Stimulated activated naive CD8-positive, alpha-beta T cell treated with anti-CD3 and anti-CD28 coated beads, Interleukin-15, amount 100 ng/mL, for 72 hours (primary cell): ENCODE measurements around the gene PLAGL1.

Experiments
- ATAC-seq: fragments of 150-1000 bp; cut with Tn5 transposase; 2 replicates; pipeline ENCODE4 v1.10.0; 2021; ENCODE audit warnings: mild to moderate bottlenecking, moderate library complexity
- DNase-seq, 2 donors: peaks; one replicate each; pipeline ENCODE4 v3.0.0; 2021 to 2022
- H3K27ac Mint-ChIP-seq, 2 donors: one replicate each; pipeline ENCODE4 v1.8.0; 2022; ENCODE audit warnings: mild to moderate bottlenecking in 2 of 2, mixed read lengths in 2 of 2, moderate library complexity in 2 of 2
- H3K27me3 Mint-ChIP-seq: one replicate; pipeline ENCODE4 v1.8.0; 2022; ENCODE audit warnings: mixed read lengths
- H3K4me1 Mint-ChIP-seq: one replicate; pipeline ENCODE4 v1.8.0; 2022; ENCODE audit warnings: mild to moderate bottlenecking, mixed read lengths
- H3K4me3 Mint-ChIP-seq, 2 donors: one replicate each; pipeline ENCODE4 v1.8.0; 2022; ENCODE audit warnings: mild to moderate bottlenecking in 2 of 2, mixed read lengths in 2 of 2, moderate library complexity in 1 of 2
- H3K9me3 Mint-ChIP-seq, 2 donors: one replicate each; pipeline ENCODE4 v1.8.0; 2022; ENCODE audit warnings: mixed read lengths in 2 of 2

PLAGL1 gene

GRCh38 chr6:143961886-143962878, 45.9 kb downstream of the PLAGL1 start:
- Mint-ChIP-seq H3K27me3 (no peaks in the 10 kb centered on the region), H3K27ac (no peak overlapping the region), H3K4me3 (no peak overlapping the region), H3K9me3 (no peaks in the 10 kb centered on the region), H3K4me1 (no peaks in the 10 kb centered on the region)
- DNase-seq (no peak), ATAC-seq (no peak)

- no peak overlapping the region for H3K27ac Mint-ChIP-seq
- H3K27me3 Mint-ChIP-seq, result no peaks in the 10 kb centered on the region
- H3K9me3 Mint-ChIP-seq, result no peaks in the 10 kb centered on the region
- no peak overlapping the region for H3K4me3 Mint-ChIP-seq
- ATAC-seq (no peak), DNase-seq (no peak)
- H3K4me1 Mint-ChIP-seq, result no peaks in the 10 kb centered on the region
Observed at GRCh38 chr6:143961066-143961465, 47.0 kb downstream of the PLAGL1 start.

DNA sequence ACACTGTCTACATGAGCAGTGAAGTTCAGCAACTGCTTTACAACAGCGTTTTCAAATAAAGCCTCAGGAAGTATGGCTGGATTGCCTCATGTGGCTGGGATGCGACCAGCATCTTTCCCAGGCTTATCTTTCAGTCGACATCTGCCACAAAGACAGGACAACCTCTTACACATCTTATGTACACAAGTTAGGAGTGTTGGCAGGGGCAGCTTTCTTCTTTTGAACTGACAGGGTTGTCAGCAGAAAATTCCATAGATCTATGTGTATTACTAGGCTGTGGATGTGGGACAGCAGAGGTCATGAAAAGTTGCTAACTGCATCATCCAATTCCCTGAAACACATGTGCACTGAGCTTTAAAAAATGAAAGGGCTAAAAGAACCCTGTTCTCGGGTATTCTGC, 48.1 kb downstream of the PLAGL1 start:
- Mint-ChIP-seq H3K27ac (no peak overlapping the region), H3K4me3 (no peak overlapping the region), H3K27me3 (no peaks in the 10 kb centered on the region), H3K4me1 (no peaks in the 10 kb centered on the region), H3K9me3 (no peaks in the 10 kb centered on the region)
- DNase-seq (no peak), ATAC-seq (no peak)

GRCh38 chr6:143958839-143959399, 49.1 kb downstream of the PLAGL1 start:
- no peak for DNase-seq
- Mint-ChIP-seq H3K27me3 (no peaks in the 10 kb centered on the region), H3K27ac (no peak overlapping the region), H3K9me3 (no peaks in the 10 kb centered on the region), H3K4me1 (no peaks in the 10 kb centered on the region), H3K4me3 (no peak overlapping the region)
- ATAC-seq, result no peak

GRCh38 chr6:143957679-143958274, 50.3 kb downstream of the PLAGL1 start:
- peak overlapping the region in 1 of 2 donors; percentile 14 for H3K27ac Mint-ChIP-seq
- no peaks in the 10 kb centered on the region for H3K4me1 Mint-ChIP-seq
- DNase-seq (no peak), ATAC-seq (no peak)
- no peaks in the 10 kb centered on the region for H3K9me3 Mint-ChIP-seq
- no peaks in the 10 kb centered on the region for H3K27me3 Mint-ChIP-seq
- no peak overlapping the region for H3K4me3 Mint-ChIP-seq

GRCh38 chr6:143955971-143956370, 52.1 kb downstream of the PLAGL1 start:
- H3K9me3 Mint-ChIP-seq, result no peaks in the 10 kb centered on the region
- no peak for ATAC-seq

GRCh38 chr6:143953922-143954321, 54.1 kb downstream of the PLAGL1 start:
- Mint-ChIP-seq H3K27me3 (no peaks in the 10 kb centered on the region), H3K27ac (no peak overlapping the region), H3K9me3 (no peaks in the 10 kb centered on the region), H3K4me3 (no peak overlapping the region), H3K4me1 (no peaks in the 10 kb centered on the region)
- no peak for ATAC-seq
- DNase-seq, result no peak

More at GRCh38 chr6:143955971-143956370, 52.1 kb downstream of the PLAGL1 start:
- Mint-ChIP-seq H3K27me3 (no peaks in the 10 kb centered on the region), H3K4me3 (no peak overlapping the region), H3K27ac (peak overlapping the region in 1 of 2 donors; percentile 35), H3K4me1 (no peaks in the 10 kb centered on the region)
- no peak for DNase-seq

DNA sequence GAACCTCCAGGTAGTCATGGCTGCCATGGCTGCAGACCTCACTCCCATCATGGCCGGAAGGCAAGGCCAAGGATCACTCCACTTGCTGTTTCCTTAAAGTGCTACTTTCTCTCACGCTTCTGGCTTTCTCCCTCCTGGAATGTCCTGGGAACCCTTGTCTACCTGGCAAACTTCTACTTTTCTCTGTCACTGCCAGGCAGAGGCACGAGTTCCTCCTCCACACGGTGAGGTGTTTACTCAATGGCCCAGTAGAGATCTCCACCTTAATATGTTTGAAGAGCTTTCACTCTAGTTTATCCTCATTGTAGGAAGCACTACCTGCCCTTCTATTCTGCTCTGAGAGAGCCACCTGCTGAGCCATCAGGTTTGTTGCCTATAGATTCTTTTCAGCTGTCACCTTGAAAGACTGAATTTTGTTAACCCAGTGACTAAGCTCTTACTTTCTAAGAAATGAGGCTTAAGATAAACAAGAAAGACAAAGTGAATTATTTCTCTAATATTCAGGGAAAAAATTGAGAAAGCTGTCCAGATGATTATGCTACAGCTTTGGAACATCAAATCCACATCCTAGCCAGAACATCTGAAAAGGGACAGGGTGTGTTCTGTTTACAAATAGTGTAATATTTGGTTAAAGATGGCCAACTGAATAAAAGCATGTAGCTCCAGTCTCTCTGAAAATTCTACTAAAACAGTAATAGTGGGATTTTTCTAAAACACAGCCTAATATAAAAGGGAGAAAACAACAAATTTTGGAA, 54.9 kb downstream of the PLAGL1 start:
- H3K4me1 Mint-ChIP-seq, result no peaks in the 10 kb centered on the region
- no peaks in the 10 kb centered on the region for H3K9me3 Mint-ChIP-seq
- DNase-seq, result no peak
- no peak overlapping the region for H3K4me3 Mint-ChIP-seq
- no peaks in the 10 kb centered on the region for H3K27me3 Mint-ChIP-seq
- H3K27ac Mint-ChIP-seq, result no peak overlapping the region
- no peak for ATAC-seq

GRCh38 chr6:143952060-143952778, 55.8 kb downstream of the PLAGL1 start:
- Mint-ChIP-seq H3K27me3 (no peaks in the 10 kb centered on the region), H3K9me3 (peaks cover 0 to 4% of the 10 kb centered on the region in 2 donors), H3K4me3 (no peak overlapping the region), H3K4me1 (no peaks in the 10 kb centered on the region), H3K27ac (no peak overlapping the region)
- DNase-seq (no peak), ATAC-seq (no peak)

DNA sequence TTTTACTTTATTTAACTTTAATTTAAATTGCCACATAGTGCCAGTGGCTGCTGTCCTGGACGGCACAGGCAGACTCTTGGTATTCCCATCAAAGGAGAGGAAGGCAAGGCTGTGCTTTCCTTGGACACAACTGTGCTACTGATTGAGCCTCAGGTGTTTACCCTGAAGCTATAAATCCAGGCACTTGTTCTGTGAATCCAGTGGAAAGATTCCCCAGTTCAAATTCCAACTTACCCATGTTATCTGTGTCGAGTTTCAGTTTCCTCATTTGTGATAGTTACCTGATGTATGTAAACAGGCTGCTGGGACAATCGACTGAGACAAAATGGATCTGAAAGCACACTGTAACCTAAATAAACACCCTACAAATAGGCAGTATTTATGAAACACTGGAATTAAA, 57.2 kb downstream of the PLAGL1 start:
- Mint-ChIP-seq H3K9me3 (peaks cover 0 to 7% of the 10 kb centered on the region in 2 donors), H3K4me1 (no peaks in the 10 kb centered on the region), H3K27me3 (no peaks in the 10 kb centered on the region), H3K27ac (no peak overlapping the region), H3K4me3 (no peak overlapping the region)
- no peak for DNase-seq
- no peak for ATAC-seq

DNA sequence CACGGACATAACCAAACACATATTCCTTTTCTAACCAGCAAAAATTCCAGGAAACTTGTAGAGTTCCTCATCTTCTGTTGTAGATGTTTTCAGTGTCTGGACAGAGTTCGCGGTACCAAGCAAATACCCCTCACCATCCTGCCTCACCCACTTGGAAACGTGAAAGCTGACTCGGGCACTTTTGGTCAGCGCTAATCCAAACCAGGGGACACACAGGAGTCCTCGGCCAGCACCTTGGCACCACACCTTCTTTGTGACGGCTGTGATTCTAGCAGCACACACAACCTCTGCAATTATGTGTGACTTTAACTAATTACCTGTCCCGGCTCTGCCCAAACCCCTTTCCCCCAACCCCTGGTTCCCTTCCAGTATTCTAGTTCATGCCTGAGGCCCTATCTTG, 58.1 kb downstream of the PLAGL1 start:
- H3K27ac Mint-ChIP-seq, result no peak overlapping the region
- H3K4me1 Mint-ChIP-seq, result no peaks in the 10 kb centered on the region
- peaks cover 0 to 7% of the 10 kb centered on the region in 2 donors for H3K9me3 Mint-ChIP-seq
- H3K4me3 Mint-ChIP-seq, result no peak overlapping the region
- no peak for DNase-seq
- no peaks in the 10 kb centered on the region for H3K27me3 Mint-ChIP-seq
- no peak for ATAC-seq

DNA sequence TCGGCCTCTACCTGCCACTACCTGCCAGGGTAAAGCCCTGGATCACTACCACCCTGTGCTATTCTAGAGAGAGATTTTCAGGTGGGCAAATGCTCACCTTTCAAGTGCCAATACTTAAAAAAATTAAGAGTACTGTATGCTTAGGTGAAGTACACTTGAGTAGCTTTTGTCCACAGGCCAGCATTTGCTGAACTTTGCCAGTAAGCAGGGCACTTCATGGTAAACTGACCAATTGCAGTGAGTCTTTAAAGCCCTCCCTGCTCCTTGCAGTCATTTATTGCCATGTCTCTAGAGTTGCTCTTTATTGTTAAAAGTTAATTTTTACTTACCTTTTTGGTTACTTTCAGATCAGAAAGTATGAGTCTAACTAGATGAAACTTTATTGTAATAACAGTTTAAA, 58.5 kb downstream of the PLAGL1 start:
- H3K4me3 Mint-ChIP-seq, result no peak overlapping the region
- H3K27me3 Mint-ChIP-seq, result no peaks in the 10 kb centered on the region
- ATAC-seq (no peak), DNase-seq (no peak)
- H3K27ac Mint-ChIP-seq, result no peak overlapping the region
- H3K4me1 Mint-ChIP-seq, result no peaks in the 10 kb centered on the region
- H3K9me3 Mint-ChIP-seq, result peaks cover 0 to 7% of the 10 kb centered on the region in 2 donors

- ATAC-seq (no peak), DNase-seq (no peak)
- no peaks in the 10 kb centered on the region for H3K4me1 Mint-ChIP-seq
- H3K27me3 Mint-ChIP-seq, result no peaks in the 10 kb centered on the region
- H3K4me3 Mint-ChIP-seq, result no peak overlapping the region
- H3K27ac Mint-ChIP-seq, result no peak overlapping the region
- peaks cover 0 to 7% of the 10 kb centered on the region in 2 donors for H3K9me3 Mint-ChIP-seq
Observed at GRCh38 chr6:143948208-143948607, 59.9 kb downstream of the PLAGL1 start.

DNA sequence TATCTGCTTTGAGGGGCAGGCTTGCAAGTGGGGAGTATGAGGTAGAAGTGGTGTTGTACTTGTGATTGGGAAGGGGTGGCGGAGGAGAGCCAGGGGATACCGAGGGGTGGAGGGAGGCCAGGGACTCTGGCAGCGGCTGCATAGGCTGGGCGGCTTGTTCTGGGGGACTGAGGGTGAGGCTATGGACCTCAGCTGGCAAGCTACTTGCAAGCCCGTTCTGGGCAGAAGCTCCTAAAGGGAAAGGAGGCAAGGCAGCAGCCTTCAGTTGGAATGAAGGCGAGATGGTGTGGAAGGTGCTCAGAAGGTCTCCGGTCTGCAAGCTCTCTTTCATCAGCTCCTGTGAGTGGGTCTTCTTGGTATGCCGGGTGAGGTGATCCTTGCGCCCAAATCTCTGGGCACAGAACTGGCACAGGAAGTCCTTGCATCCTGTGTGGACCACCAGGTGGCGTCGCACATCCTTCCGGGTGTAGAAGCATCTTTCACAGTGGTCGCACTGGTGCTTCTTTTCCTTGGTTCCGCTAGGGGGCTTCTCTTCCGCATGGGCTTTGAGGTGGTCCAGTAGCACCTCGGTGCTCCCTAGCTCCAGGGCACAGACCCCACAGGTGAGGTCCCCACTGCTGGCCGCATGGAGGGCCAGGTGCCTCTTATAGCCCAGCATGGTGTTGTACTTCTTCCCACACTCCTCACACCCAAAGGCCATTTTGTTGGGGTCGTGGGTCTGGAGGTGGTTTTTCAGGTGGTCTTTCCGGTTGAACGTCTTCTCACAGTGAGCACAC, 66.0 kb downstream of the PLAGL1 start:
- H3K4me1 Mint-ChIP-seq, result peaks cover 22% of the 10 kb centered on the region
- peaks cover 0 to under 1% of the 10 kb centered on the region in 2 donors for H3K9me3 Mint-ChIP-seq
- ATAC-seq (peak; percentile 77), DNase-seq (peak; percentile 55 to 59)
- no peak overlapping the region for H3K27ac Mint-ChIP-seq
- no peak overlapping the region for H3K4me3 Mint-ChIP-seq
- H3K27me3 Mint-ChIP-seq, result no peaks in the 10 kb centered on the region
